ENCODE measurements around the gene DNAH8.

Gene DNAH8

DNA sequence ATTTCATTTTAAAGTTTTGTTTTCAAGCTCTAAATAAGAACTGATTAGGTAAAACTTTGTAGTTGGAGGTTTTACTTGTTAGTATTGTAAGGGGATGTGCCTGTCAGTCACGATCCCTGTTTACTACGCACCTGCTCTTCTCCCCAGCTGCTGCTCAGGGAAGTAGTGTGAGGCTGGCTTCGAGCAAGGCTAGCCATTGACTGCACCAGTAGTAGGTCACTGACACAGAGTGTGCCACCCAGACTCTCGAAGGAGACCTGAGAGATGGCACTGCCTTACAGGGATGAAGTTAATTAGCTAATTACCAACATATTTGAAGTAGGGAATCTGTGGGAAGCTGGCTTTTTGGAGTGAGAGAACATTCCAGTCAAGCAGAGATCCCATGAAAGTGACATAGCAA is 89.2 kb downstream of the DNAH8 start:
- TF ChIP-seq, protein P1, sequence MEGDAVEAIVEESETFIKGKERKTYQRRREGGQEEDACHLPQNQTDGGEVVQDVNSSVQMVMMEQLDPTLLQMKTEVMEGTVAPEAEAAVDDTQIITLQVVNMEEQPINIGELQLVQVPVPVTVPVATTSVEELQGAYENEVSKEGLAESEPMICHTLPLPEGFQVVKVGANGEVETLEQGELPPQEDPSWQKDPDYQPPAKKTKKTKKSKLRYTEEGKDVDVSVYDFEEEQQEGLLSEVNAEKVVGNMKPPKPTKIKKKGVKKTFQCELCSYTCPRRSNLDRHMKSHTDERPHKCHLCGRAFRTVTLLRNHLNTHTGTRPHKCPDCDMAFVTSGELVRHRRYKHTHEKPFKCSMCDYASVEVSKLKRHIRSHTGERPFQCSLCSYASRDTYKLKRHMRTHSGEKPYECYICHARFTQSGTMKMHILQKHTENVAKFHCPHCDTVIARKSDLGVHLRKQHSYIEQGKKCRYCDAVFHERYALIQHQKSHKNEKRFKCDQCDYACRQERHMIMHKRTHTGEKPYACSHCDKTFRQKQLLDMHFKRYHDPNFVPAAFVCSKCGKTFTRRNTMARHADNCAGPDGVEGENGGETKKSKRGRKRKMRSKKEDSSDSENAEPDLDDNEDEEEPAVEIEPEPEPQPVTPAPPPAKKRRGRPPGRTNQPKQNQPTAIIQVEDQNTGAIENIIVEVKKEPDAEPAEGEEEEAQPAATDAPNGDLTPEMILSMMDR (IDR thresholded peaks at IDR 0.05) = no peak

DNA sequence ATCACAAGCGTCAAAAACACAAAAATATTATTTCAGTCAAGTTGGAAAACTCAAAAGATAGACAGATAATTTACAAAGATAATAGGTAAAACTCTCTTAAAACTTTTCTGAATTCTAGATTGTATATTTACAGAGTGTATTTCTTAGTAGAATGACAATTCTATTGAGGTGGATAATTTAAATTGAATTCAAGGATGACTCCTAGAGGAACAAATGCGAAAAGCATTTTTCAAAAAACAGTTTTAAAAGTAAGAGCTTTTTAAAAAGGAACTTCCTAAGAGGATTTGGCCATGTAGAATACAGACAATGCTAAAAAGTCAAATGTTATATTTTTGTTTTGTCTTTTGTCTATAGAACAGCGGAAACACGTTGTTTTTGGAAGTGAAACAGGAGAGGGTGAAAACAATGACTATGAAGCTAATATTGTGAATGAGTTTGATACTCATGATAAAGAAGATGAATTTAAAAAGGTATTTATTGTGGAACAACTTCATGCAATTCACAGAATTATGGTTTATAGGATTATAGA is 90.1 kb downstream of the DNAH8 start:
- TF ChIP-seq, protein P1 (IDR thresholded peaks at IDR 0.05) = peak; percentile 13; the same call in 1 of the 2 replicates

DNA sequence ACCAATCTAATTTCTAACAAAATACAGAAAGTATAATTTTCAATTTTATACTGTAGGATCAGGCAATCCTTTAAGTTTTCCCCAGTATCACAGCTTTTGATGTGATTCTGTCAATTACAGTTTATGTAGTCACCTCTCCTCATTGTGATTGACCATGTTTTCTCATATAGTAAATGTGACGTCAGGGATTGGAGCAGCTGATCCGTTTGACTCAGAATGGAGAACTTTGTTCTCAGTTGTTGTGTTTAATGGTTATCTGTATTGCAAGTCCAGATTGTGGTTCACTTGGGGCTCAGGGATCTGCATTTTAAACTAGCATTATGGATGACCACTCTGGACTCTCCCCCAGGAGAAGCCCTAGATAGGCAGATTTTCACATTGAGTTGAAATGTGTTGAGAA is 90.6 kb downstream of the DNAH8 start:
- TF ChIP-seq, protein P1 (IDR thresholded peaks at IDR 0.05) = no peak

DNA sequence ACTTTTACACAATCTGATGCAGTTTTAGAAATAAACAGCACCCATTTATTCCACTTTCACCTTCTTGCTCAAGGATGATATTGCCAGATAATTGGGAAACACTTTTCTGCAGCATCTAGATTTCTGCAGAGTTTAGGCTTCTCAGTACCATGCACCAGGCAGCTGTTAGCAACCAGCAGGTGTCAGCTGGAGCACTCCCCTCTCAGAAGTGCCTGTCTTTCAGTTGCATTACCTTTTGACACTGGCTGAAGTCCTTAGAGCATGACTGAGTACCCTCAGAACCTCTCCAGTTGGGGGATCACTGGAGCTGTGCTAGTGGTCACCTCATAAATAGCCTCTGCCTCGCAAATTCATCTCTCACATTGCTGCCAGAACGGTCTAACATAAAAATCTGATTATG is 91.2 kb downstream of the DNAH8 start:
- TF ChIP-seq, protein P1 (IDR thresholded peaks at IDR 0.05) = peak; percentile 10; the same call in 1 of the 2 replicates

DNA sequence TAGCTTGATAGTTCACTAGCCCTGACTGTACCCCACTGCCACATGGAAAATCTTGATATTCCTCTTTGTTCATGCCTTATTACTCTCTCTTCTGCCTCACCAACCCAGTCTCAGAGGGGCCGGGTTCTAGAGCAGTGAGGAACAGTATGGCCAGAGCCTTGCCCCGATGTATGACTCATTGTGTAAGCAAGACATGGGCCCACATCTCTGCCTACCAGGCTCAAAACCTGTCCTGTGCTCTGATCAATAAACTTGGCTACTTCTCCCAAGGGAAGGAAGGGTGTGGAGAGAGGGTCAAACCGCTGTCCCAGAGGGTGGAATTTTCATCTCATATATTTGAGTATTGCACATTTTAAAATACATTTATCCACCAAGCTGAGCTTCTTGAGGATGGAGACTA is 91.7 kb downstream of the DNAH8 start:
- TF ChIP-seq, protein P1 (IDR thresholded peaks at IDR 0.05) = no peak

DNA sequence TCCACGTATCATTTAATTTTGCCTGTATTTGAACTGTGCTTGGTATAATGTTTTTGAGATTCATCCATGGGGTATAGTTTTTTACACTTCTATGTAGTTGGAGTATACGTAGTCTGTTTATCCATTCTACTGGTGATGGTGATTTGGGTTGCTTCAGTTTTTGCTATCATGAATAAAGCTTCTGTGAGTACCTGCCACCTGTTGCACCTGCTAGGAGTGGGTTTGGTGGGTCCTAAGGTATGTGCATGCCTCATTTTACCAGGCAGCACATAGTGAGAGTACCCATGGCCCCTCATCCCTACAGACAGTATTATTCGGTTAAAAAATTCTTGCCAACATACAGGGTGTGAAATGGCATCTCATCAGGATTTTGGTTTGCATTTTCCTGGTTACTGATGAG is 92.9 kb downstream of the DNAH8 start:
- TF ChIP-seq, protein P1 (IDR thresholded peaks at IDR 0.05) = no peak

DNA sequence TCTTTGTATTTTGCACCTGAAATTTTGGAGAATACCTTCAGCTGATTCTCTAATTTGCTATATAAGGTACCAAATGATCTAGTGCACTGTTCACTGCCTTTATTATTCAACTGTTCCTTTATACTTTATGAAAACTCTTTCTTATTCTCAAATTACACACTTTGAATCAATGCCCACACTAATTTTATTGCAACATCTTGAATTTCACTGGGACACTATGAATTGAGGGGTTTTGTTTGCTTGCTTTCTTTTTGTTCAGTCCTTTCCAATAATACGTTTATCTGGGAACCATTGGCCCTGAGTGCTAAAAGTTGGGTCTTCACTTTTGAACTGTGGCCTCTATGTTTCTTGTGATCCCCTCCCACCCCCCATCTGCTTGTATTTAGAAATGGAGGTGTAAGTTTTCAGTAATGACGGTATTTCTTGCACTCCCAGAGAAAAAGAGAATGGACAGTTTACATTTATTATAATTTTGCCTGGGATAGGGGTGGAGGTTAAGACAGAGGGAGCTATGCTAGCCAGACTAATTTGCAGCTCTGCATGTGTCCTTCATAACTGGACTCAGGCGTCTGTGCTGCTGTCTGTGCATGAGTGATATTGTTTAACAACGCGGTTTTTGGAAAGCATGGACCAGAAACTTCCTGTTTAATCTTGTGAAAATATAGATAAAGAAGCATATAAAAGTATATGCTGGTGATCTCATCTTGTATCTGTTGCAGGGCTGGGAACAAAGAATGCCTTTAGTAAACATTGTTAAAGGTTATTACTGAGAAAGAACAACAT is 98.1 kb downstream of the DNAH8 start:
- TF ChIP-seq, protein P1 (IDR thresholded peaks at IDR 0.05) = no peak
